AG10803 (cell line): Measurements from ENCODE around the gene SHC3.

Experiments
- DNase-seq: peaks from one replicate; pipeline ENCODE4 v3.0.0; 2010; ENCODE audit warnings: low read depth
- H3K4me3 ChIP-seq: 2 replicates; pipeline ENCODE4 v1.5.1; 2011; ENCODE audit warnings: mild to moderate bottlenecking, low read length, control low read depth
- TF ChIP-seq, protein P1 (sequence below): conservative IDR thresholded peaks from 2 replicates; pipeline ENCODE4 v1.5.1; 2011; ENCODE audit warnings: mild to moderate bottlenecking, low read length, control low read depth, inconsistent platforms

SHC3 gene

DNA sequence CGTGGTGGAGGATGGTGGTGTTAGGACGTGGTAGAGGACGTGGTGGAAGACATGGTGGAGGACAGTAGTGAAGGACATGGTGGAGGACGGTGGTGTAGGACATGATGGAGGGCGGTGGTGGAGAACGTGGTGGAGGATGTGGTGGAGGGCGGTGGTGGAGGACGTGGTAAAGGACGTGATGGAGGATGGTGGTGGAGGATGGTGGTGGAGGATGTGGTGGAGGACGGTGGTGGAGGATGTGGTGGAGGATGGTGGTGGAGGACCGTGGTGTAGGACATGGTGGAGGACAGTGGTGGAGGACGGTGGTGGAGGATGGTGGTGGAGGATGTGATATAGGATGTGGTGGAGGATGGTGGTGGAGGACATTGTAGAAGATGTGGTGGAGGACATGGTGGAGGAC lies 119.7 kb downstream of the SHC3 start:
- DNase-seq, result no peak
- H3K4me3 ChIP-seq, result no peak overlapping the region
- TF ChIP-seq, protein P1, sequence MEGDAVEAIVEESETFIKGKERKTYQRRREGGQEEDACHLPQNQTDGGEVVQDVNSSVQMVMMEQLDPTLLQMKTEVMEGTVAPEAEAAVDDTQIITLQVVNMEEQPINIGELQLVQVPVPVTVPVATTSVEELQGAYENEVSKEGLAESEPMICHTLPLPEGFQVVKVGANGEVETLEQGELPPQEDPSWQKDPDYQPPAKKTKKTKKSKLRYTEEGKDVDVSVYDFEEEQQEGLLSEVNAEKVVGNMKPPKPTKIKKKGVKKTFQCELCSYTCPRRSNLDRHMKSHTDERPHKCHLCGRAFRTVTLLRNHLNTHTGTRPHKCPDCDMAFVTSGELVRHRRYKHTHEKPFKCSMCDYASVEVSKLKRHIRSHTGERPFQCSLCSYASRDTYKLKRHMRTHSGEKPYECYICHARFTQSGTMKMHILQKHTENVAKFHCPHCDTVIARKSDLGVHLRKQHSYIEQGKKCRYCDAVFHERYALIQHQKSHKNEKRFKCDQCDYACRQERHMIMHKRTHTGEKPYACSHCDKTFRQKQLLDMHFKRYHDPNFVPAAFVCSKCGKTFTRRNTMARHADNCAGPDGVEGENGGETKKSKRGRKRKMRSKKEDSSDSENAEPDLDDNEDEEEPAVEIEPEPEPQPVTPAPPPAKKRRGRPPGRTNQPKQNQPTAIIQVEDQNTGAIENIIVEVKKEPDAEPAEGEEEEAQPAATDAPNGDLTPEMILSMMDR, result no peak

DNA sequence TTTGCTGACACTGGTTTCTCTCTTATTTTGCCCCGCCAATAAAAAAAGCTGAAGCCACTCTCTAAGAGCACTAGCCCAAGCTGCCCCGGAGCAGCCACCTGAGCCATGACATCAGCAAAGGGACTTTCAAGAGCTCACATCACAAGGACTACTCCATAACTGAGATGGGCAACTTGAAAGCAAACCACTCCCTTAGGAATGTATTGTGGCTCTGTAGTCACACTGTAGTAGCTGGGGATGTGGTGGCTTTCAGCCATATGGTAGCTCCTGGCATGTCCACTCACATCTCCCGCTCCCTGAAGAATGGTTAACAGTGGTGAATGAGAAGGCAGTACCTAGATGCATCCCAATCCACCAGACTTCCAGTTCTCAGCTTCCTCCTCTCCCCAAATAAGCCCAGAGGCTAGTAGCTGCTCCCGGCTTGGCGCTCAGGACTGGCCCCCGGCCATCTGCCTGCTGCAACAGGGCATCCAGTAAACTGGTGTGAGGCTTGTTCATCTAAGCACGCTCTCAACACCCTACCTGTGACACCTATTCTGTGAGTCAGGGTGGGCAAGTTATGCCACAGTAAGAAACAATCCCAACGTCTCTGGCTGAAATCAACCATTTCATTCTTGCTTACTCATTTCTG lies 123.6 kb downstream of the SHC3 start:
- H3K4me3 ChIP-seq, result no peak overlapping the region
- no peak for DNase-seq

DNA sequence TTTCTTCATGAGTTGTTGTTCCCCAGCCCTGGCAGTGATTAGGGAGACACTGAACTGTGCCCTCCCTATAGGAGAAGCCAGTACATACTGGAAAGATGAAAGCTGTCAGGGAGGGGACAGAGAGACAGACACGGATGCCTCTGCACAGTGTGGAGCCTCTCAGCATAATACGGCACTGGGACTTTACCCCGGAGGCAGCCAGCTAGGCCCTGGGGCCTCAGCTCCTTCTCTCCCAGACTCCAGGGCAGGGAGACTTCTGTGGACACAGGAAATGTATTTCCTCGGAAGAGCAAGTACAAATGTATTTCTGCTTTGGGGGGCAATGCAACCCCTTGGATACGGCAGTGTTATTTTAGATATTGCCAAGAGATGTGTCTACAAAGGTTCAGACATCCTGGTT lies 125.3 kb downstream of the SHC3 start:
- TF ChIP-seq, protein P1, result no peak
- H3K4me3 ChIP-seq, result no peak overlapping the region
- no peak for DNase-seq

More for the DNA sequence above, 123.6 kb downstream of the SHC3 start:
- TF ChIP-seq, protein P1, result no peak

DNA sequence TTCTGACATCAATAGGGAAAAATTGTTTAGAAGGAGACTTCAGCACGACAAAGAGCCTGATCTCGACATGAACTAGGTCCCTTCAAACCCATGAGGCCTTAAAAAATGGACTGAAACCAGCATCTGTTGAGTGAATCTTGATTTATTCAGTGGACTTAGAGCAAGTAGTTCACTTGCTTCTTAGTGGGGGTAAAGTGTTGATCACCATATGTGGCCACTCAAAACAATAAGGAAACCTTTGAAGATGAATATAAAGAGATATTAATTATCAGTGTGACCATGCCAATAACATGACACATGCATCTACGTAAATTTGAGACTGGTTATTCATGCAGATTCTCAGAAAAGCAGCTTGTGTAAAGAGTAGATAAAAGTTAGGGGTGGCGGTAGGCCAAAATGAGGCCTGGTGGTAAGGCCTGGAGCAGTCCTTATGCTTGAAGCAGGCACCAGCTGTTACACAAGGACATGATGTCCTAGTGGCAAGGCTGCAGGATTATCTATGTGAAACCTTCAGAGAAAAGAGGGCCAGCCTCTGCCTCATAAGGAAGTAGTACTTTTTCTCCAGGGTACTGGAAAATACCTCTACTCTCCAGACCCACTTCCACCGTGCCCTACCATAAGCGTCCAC lies 126.0 kb downstream of the SHC3 start:
- TF ChIP-seq, protein P1, result no peak
- no peak for DNase-seq
- no peak overlapping the region for H3K4me3 ChIP-seq

DNA sequence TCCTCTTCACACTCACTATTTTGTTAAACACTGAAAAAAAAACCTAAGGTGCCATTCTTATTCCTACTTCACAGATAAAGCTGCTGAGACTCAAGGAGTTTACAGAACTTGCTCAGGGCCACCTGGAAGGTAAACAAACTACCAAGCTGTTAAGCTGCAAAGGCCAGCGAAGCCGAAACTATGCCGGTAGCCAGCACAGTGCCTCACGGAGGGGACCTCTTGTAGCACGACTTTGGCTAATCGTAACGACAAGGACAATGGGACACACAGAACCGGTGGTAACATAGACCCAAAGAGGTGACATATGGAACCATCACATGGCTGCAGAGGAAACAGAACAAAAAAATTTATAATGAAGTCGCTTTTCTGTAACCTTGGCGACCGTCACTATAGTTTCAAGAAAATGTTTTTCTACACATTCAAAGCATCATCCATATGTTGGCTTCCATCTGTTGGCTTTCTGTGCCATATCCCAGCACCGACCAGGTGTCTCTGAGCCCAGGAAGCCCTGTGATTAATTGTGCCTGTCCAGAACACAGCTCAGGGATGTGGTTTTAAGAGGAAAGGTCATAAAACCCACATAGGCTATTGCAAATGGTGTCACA lies 127.1 kb downstream of the SHC3 start:
- TF ChIP-seq, protein P1, result no peak
- no peak for DNase-seq

DNA sequence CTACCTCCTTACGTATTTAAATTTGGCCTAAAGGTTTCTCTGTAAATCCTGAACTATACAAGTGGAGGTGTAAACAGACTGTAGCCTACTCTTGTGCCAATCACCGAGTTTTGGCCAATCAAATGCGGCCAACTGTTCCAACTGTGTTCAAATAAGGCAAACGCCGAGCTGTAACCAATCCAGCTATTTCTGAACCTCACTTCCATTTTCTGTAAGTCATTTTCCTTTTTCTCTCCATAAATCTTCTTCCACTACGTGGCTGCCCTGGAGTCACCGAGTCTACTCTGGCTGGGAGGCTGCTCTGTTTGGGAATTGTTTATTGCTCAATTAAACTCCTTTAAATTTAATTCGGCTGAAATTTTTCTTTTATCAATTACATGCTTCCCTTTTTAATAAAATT lies 129.0 kb downstream of the SHC3 start:
- no peak for DNase-seq
- H3K4me3 ChIP-seq, result no peak overlapping the region
- TF ChIP-seq, protein P1, result no peak

More for the DNA sequence above, 127.1 kb downstream of the SHC3 start:
- H3K4me3 ChIP-seq, result no peak overlapping the region

DNA sequence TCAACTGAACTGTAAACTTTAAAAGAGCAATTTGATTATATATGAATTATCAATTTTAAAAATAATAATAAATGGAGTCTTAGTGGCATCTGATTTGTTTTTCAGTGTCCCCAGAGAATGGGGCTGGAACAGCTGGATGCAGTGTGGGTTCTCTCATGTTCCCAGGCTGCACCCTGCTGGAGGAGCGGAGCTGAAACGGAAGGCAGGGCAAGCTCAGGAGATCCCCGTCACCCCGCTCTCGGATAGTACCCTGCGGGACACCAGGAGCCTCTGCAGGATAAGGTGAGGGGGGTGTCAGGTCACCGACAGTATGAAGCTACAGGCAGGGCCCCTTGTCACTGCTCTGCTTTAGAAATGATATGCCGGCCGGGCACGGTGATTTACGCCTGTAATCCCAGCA lies 130.0 kb downstream of the SHC3 start:
- no peak for DNase-seq
- TF ChIP-seq, protein P1, result no peak
- H3K4me3 ChIP-seq, result no peak overlapping the region
